Keratinocyte (primary cell): ENCODE results near the gene ADM5. TPM values are rescaled to one million over a fixed set of nuclear protein-coding genes. Genes with fewer than 3 reads are reported as not detected.

Experiments used
- DNase-seq: peaks from one replicate; pipeline ENCODE4 v3.0.0-alpha.2; 2011; ENCODE audit warnings: low read depth, missing footprints, low spot score
- FAIRE-seq: peaks from 2 replicates; lab custom pipeline; 2011; peaks lifted over from hg19 to GRCh38; lab: Jason Lieb, UNC
- H2AFZ ChIP-seq: 2 replicates; pipeline ENCODE4 v1.6.0; 2012; ENCODE audit warnings: low read length, control low read depth, inconsistent platforms; ENCODE audit not compliant: control insufficient read depth
- H3K27ac ChIP-seq: 2 replicates; pipeline ENCODE4 v1.5.1; 2011; ENCODE audit warnings: low read length; ENCODE audit not compliant: control insufficient read depth, insufficient read depth
- H3K27me3 ChIP-seq: 3 replicates; pipeline ENCODE4 v1.6.0; 2011; ENCODE audit warnings: low read length; ENCODE audit not compliant: control insufficient read depth, insufficient read depth; ENCODE audit errors: extremely low read depth
- H3K36me3 ChIP-seq, 2 experiments: 2 replicates in 1 of 2; 3 replicates in 1 of 2; pipeline ENCODE4 v1.5.1; 2011; ENCODE audit warnings: low read length in 2 of 2, mild to moderate bottlenecking in 1 of 2; ENCODE audit not compliant: control insufficient read depth in 2 of 2, insufficient read depth in 2 of 2; ENCODE audit errors: extremely low read depth in 1 of 2
- H3K4me1 ChIP-seq: 3 replicates; pipeline ENCODE4 v1.5.1; 2011; ENCODE audit warnings: low read length; ENCODE audit not compliant: control insufficient read depth, insufficient read depth; ENCODE audit errors: extremely low read depth
- H3K4me2 ChIP-seq: 3 replicates; pipeline ENCODE4 v1.6.0; 2011; ENCODE audit warnings: low read depth, low read length; ENCODE audit not compliant: control insufficient read depth, insufficient read depth; ENCODE audit errors: extremely low read depth
- H3K4me3 ChIP-seq, 3 experiments: fragments of 200-600 bp in 1 of 3; sonication (generic) in 1 of 3; 2 replicates in 2 of 3; 3 replicates in 1 of 3; pipeline ENCODE4 v1.5.1; 2011 to 2016; ENCODE audit warnings: low read length in 3 of 3, mild to moderate bottlenecking in 3 of 3, control low read depth in 2 of 3, inconsistent platforms in 1 of 3, low read depth in 1 of 3, mixed read lengths in 1 of 3, mixed run types in 1 of 3, moderate library complexity in 1 of 3; ENCODE audit not compliant: control insufficient read depth in 2 of 3, insufficient read depth in 2 of 3; ENCODE audit errors: extremely low read depth in 1 of 3
- H3K79me2 ChIP-seq: 2 replicates; pipeline ENCODE4 v1.6.0; 2012; ENCODE audit warnings: low read length; ENCODE audit not compliant: control insufficient read depth, insufficient read depth
- H3K9ac ChIP-seq: 3 replicates; pipeline ENCODE4 v1.6.0; 2011; ENCODE audit warnings: low read length; ENCODE audit not compliant: control insufficient read depth, insufficient read depth; ENCODE audit errors: extremely low read depth
- H3K9me1 ChIP-seq: 3 replicates; pipeline ENCODE4 v1.6.0; 2011; ENCODE audit warnings: low read length; ENCODE audit not compliant: control insufficient read depth, insufficient read depth; ENCODE audit errors: extremely low read depth
- H3K9me3 ChIP-seq: 2 replicates; pipeline ENCODE4 v1.5.1; 2012; ENCODE audit warnings: low read depth, low read length; ENCODE audit not compliant: control insufficient read depth
- H4K20me1 ChIP-seq: 3 replicates; pipeline ENCODE4 v1.6.0; 2011; ENCODE audit warnings: low read length; ENCODE audit not compliant: control insufficient read depth, insufficient read depth; ENCODE audit errors: extremely low read depth
- CTCF ChIP-seq, 3 experiments: IDR thresholded peaks in 1 of 3; conservative IDR thresholded peaks in 1 of 3; optimal IDR thresholded peaks in 1 of 3; 2 replicates in 2 of 3; 3 replicates in 1 of 3; pipeline versions ENCODE3 to v1.5.1; 2011; ENCODE audit warnings: low read length in 3 of 3, mild to moderate bottlenecking in 3 of 3, moderate library complexity in 2 of 3, control low read depth in 1 of 3, inconsistent platforms in 1 of 3; ENCODE audit not compliant: insufficient read depth in 2 of 3; ENCODE audit errors: extremely low read depth in 1 of 3
- EZH2 ChIP-seq: IDR thresholded peaks from one replicate; pipeline ENCODE4 v1.6.1; 2012; ENCODE audit warnings: inconsistent platforms, mild to moderate bottlenecking, low read length, moderate library complexity
- dilution Hi-C: fragments of 300-500 bp; cut with MboI; formaldehyde crosslinking; loops from one replicate; pipeline ENCODE4 v1.7.0; 2020; ENCODE audit warnings: low sequenced_read_pairs; ENCODE audit not compliant: extremely low pct_ligation_motif_present
- polyA plus RNA-seq, 5 experiments: library from polyadenylated mRNA; depleted of rRNA in 3 of 5; stranded (reverse) in 3 of 5; stranded (forward) in 1 of 5; unstranded in 1 of 5; fragments of >200 nt; gene quantifications; 1 replicate in 1 of 5; 2 replicates in 3 of 5; 3 replicates in 1 of 5; pipeline versions ENCODE4 v1.2.1 to v1.2.3, GENCODE V29; 2011 to 2012; ENCODE audit warnings: missing spikeins in 2 of 5, low read depth in 1 of 5, low replicate concordance in 1 of 5

Gene ADM5
- polyA plus RNA-seq, 1 donor (not counting 4 experiments of a cell fraction or from before 2014, with no cell fraction given): 0.73 TPM

DNA sequence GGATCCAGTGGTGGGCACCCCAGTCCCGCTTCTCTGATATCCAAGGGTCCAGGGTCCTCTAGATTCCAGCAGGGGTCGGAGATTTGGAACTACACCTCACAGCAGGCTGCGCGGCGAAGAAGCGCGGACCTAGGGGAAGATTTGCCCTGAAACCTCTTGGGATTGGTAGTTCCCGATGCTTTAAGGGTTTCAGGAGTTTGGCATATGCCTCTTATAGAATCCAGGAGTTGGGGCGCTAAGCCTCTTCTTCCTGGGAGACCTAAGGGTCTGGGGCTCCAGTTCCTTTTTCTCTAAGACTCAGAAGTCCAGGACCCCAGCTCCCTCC lies 23.3 kb upstream of the ADM5 start:
- peak overlapping the region; percentile 93 for H3K9ac ChIP-seq
- H3K4me3 ChIP-seq: peak overlapping the region; percentile 61 to 93 (median 85)
- peak overlapping the region; percentile 58 for H2AFZ ChIP-seq
- no peaks in the 10 kb centered on the region for H3K9me1 ChIP-seq
- no peak for FAIRE-seq
- no peak for TF ChIP-seq EZH2
- H3K4me2 ChIP-seq: peak overlapping the region; percentile 96
- H4K20me1 ChIP-seq: peaks cover 11% of the 10 kb centered on the region
- H3K27me3 ChIP-seq: no peaks in the 10 kb centered on the region
- peak overlapping the region; percentile 90 for H3K27ac ChIP-seq
- peaks cover 12% of the 10 kb centered on the region for H3K4me1 ChIP-seq
- DNase-seq: no peak
- no peaks in the 10 kb centered on the region for H3K9me3 ChIP-seq
- H3K79me2 ChIP-seq: peaks cover 32% of the 10 kb centered on the region
- H3K36me3 ChIP-seq: peaks cover 8 to 22% of the 10 kb centered on the region in 2 experiments
- dilution Hi-C loops: no loop called here

DNA sequence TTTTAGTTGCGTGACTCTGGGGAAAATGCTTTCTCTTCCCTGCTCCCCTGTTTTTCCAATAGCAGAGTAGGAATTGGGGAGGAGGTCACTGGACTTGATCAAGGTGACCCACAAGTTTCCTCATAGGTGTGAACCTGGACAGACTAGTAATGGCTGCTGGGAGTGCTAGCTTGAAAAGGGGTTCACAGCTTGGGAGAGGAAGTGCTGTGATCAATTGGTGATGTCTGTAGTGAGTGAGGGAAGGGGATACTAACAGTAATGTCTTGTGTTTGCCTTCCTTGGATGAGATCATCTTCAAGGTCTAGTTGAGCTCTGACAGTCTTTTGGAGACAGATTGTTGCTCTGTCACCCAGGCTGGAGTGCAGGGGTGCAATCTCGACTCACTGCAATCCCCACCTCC lies 21.9 kb upstream of the ADM5 start:
- dilution Hi-C loops: no loop called here
- H3K4me1 ChIP-seq: peaks cover 12% of the 10 kb centered on the region
- H2AFZ ChIP-seq: no peak overlapping the region
- no peak for DNase-seq
- H3K9ac ChIP-seq: no peak overlapping the region
- FAIRE-seq: no peak
- no peak for TF ChIP-seq CTCF (optimal IDR thresholded peaks at IDR 0.05 in 1 of 3, IDR thresholded peaks at IDR 0.05 in 1 of 3, conservative IDR thresholded peaks at IDR 0.05 in 1 of 3; ENCODE audit: extremely low read depth in 1 of 3, insufficient read depth in 2 of 3, low read length in 3 of 3)
- no peak for TF ChIP-seq EZH2
- no peak overlapping the region for H3K4me2 ChIP-seq
- no peak overlapping the region for H3K27ac ChIP-seq
- H3K9me3 ChIP-seq: no peaks in the 10 kb centered on the region
- no peak overlapping the region for H3K4me3 ChIP-seq
- peaks cover 11% of the 10 kb centered on the region for H4K20me1 ChIP-seq
- peaks cover 3 to 14% of the 10 kb centered on the region in 2 experiments for H3K36me3 ChIP-seq
- H3K27me3 ChIP-seq: no peaks in the 10 kb centered on the region
- H3K9me1 ChIP-seq: no peaks in the 10 kb centered on the region
- H3K79me2 ChIP-seq: peaks cover 31% of the 10 kb centered on the region

GRCh38 chr19:49669516-49669915 lies 19.9 kb upstream of the ADM5 start:
- no peaks in the 10 kb centered on the region for H4K20me1 ChIP-seq
- H3K27ac ChIP-seq: no peak overlapping the region
- TF ChIP-seq EZH2: no peak
- no peak for TF ChIP-seq CTCF (optimal IDR thresholded peaks at IDR 0.05 in 1 of 3, IDR thresholded peaks at IDR 0.05 in 1 of 3, conservative IDR thresholded peaks at IDR 0.05 in 1 of 3; ENCODE audit: extremely low read depth in 1 of 3, insufficient read depth in 2 of 3, low read length in 3 of 3)
- peaks cover 19% of the 10 kb centered on the region for H3K79me2 ChIP-seq
- no peak overlapping the region for H2AFZ ChIP-seq
- no peaks in the 10 kb centered on the region for H3K9me3 ChIP-seq
- dilution Hi-C loops: no loop called here
- H3K4me2 ChIP-seq: no peak overlapping the region
- no peak for DNase-seq
- H3K36me3 ChIP-seq: peaks cover 0 to 5% of the 10 kb centered on the region in 2 experiments
- FAIRE-seq: no peak
- H3K4me3 ChIP-seq: no peak overlapping the region
- H3K9ac ChIP-seq: no peak overlapping the region
- no peaks in the 10 kb centered on the region for H3K9me1 ChIP-seq
- H3K4me1 ChIP-seq: no peaks in the 10 kb centered on the region
- H3K27me3 ChIP-seq: no peaks in the 10 kb centered on the region
